Activated CD8-positive, alpha-beta memory T cell treated with anti-CD3 and anti-CD28 coated beads, Interleukin-2, amount 50 U/mL, for 24 hours (primary cell): ENCODE data around the gene THSD4.
"Not testable (repeated sequence)": the region's sequence is repeated elsewhere in the genome, so short reads cannot be mapped to it uniquely, and the experiment has no call there.

Source experiments
- DNase-seq: peaks from one replicate; pipeline ENCODE4 v3.0.0-alpha.2; 2020; ENCODE audit errors: extremely low read depth

Gene THSD4

DNA sequence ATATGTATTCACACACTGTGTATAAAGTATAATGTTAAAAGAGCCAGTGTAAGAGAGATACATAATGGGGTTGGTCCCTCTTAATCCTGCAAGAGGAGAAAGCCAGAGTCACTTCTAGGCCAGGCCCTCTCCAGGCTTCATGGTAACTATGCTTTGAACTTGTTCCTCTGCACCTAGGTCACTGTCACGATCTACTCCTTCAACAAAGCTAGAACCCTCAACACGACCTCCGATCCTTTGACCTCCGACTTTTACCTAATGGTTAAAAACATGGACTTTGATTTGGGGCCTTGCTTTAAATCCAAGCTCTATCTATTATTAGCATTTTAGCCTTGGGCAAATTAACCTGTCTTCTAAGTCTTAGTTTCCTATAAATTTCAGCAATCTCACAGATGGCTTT is 541.2 kb downstream of the THSD4 start:
- no peak for DNase-seq

DNA sequence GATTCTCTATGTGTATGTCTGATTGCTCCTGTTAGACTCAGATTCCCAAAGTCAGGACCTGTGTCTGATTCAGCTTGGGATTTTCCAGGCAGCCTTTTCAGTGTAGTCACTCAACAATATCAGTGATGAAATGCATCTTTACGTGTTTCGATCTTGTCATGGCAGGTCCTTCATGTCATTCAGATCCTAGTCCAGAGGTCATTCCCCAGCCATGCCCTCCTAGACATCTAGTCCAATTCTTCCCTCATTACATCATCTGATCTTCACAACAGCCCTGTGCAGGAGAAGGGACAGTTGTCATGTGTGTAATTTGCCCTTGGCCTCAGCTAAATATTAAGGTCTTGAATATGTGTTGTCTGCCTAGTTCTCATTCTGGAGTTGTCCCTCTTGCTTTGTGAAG is 541.9 kb downstream of the THSD4 start:
- DNase-seq, result no peak

DNA sequence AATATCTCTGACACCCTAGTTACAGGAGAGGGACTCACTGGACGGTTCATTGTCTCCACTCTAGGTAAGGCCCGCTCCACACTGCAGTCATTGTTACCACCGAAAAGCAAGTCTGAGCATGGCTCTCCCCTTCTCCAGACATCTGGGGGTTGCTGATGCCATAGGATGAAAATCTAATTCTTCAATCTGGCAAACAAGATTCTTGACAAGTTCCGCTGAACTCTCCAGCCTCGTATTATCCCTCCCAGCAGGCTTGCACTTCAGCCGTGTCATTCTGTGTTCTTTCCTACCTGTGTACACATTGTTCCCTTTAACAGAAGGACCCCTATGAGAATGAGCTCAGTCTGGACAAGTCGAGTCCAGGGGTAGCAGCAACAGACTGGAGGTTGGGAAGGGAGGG is 542.8 kb downstream of the THSD4 start:
- DNase-seq, result no peak

- DNase-seq, result no peak
These were observed 543.8 kb downstream of the THSD4 start for GRCh38 chr15:71658827-71659729.

DNA sequence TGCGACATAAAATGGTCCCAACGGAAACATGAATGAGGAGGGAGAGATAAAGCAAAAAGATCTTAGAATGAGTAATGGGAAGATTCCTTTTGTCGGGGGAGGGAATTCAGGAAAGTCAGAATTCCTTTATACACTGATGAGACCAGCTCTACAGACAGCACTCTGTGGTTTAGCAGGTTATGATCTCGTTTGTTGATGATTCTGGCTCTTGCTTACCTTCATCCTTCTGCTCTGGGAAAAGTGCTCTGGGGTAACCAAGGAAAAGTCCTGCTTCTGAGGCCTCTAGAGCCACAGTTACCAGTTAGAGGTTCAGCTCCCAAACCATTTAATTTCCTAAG is 544.4 kb downstream of the THSD4 start:
- DNase-seq, result no peak

DNA sequence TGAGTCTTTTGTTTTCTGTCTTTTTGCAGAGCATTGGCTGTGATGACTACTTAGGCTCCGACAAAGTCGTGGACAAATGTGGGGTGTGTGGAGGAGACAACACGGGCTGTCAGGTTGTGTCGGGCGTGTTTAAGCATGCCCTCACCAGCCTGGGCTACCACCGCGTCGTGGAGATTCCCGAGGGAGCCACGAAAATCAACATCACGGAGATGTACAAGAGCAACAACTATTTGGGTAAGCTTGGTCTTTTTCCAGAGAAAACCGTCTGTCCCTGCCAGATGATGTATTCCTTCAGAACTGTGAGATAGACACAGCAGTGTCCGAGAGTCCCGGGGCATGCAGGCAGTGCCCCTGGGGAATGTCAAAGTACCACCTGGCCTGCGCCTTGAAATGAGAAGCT is 545.2 kb downstream of the THSD4 start:
- no peak for DNase-seq

DNA sequence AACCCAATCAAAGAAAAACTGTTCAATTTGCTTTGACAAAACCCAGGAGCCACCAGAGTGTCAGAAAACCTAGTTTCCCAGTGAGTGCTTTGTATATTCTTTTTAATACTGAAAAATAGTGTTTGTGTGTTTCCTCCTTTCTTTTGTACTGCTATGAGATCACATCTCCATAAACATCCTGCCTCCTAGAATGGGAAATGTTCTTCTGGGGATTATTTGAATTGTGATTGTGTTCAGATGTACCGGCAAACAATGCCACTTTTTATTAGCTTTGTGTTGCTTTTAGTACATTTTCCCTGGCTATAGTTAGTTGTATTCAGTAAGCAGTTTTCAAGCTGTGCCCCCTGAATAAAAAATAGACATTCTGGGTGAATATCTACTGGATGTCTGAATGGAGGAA is 547.0 kb downstream of the THSD4 start:
- DNase-seq, result no peak

GRCh38 chr15:71664622-71665021 is 549.4 kb downstream of the THSD4 start:
- no peak for DNase-seq

DNA sequence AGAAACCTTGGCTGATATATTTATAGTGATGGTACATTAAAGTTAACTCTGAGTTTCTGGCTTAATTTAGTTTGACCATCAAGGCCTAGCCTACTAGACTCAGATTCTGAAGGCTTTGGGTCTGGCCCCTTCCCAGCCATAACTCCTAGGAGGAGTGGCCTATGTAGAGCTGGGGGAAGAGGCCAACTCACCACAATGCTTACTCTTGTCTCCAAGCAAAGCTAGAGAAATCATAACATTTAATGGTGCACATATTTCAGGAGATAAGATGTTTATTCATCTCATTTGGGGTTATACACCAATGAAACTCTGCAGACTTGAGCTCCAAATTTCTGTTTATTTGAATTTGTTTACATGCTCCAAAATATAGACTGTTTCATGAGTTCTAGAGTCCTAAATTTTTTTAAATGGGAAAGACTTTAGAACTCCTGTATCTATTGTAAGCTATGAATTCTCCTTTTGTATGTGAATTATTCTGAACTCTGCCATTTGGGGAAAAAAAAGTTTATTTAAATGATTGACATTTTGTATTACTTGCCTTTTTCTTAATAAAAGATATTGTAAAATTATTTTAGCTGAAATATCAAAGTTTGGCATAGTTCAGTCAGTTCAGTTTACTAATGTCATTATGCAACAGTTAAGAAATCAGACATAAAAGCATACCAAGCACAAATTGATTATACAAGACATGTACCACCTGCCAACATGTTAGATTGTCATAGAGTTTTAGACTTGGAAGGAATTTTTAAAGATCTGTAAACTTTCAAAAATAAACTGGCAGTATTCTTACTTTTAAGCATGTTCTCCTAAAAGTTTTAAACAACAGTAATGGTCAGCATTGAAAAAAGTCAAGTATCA is 551.7 kb downstream of the THSD4 start:
- no peak for DNase-seq

DNA sequence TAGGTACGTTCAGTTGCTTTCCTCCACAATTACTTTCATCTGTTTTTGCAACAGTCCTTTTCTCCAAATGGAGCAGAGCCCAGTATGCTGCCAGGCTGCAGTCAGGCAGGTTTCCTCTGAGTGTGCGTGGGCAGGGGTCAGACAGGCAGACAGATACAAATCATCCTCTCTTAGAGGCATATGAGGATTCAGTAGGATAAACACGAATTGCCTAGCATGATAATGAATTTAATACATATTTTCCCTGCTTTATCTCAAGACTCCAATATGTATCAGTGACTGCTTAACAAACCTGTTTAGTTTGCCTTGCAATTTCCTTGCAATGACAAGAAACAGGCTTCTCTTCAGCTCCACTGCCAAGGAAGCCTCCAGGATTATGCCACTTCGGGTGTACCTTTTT is 554.4 kb downstream of the THSD4 start:
- DNase-seq, result no peak

DNA sequence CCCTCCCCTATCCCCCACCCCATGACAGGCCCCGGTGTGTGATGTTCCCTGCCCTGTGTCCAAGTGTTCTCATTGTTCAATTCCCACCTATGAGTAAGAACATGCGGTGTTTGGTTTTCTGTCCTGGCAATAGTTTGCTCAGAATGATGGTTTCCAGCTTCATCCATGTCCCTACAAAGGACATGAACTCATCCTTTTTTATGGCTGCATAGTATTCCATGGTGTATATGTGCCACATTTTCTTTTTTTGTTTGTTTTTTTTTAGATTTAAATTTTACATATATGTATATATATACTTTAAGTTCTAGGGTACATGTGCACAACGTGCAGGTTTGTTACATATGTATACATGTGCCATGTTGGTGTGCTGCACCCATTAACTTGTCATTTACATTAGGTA is 555.0 kb downstream of the THSD4 start:
- DNase-seq, result not testable (repeated sequence)

DNA sequence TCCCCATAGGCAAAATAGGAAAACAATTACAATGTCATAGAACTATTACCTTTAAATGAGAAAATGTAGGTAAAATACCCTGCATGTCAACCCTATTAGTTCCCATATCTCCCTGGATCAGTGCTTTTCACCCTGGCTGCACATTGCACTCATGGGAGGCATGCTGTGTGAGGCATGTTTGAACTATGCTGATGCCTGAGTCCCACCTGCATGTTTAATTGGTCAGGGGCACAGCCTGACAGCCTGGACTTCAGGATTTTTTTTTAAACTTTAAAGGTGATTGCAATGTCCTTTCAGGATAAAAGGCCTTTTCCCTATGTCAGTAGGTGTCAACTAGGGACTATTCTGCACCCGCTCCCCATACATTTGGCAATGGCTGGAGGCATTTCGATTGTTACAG is 559.1 kb downstream of the THSD4 start:
- no peak for DNase-seq

DNA sequence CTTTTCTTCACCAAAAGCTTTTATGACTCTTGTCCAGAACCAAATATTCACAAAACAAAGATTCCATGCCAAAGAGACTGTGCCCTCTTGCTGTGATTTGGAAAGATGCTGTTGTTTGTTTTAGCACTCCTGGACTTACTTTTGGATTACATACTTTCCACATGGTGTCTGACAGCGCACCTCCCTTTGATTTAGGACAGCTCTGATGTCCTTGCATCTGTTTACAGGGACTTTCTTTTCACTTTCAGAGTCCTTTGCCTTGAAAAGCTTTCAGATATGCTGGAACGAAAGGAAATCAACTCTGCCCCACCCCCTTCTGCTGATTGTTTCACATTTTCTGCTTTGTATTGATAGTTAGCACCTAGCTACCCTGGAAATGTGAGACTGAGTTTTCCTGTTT is 562.1 kb downstream of the THSD4 start:
- DNase-seq, result no peak

- no peak for DNase-seq
These were observed 562.5 kb downstream of the THSD4 start for GRCh38 chr15:71677766-71678165.

DNA sequence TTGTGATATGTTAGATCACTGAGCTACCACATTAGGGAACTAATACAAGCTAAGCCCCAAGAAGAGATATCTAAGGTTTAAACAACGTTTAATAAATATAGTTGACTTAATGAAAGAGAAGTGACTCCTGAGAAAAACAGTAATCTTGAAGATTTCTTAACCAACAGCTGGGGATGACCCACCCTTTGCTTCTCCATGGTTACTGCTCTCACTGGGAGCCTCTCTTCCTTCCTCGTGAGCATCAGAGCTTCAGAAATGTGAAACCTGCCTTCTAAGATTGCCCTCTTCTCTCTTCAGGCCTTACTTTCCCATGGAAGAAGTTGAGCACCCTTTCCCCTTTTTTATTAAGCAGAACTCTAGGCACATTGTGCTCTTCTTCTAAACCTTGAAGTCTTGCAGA is 562.9 kb downstream of the THSD4 start:
- DNase-seq, result no peak

DNA sequence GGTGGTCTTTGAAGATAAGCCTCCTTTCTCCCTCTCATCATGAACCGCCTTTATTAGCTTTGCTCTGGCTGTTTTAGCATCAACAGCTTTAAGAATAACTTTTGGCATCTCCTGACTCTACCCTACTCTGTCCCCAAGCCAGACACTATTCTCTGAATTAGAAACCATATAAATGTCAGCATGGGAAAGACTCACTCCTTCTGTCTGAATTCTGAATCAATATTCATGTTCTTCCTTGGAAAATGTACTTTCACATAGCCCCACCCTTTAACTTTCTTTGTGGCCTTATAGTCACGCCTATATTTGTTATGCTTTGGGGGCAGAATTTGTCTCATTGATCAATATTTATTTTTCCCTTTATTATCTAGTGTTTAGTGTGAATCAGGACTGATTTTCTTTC is 563.3 kb downstream of the THSD4 start:
- DNase-seq, result no peak

GRCh38 chr15:71679223-71679792 is 564.0 kb downstream of the THSD4 start:
- DNase-seq, result no peak

DNA sequence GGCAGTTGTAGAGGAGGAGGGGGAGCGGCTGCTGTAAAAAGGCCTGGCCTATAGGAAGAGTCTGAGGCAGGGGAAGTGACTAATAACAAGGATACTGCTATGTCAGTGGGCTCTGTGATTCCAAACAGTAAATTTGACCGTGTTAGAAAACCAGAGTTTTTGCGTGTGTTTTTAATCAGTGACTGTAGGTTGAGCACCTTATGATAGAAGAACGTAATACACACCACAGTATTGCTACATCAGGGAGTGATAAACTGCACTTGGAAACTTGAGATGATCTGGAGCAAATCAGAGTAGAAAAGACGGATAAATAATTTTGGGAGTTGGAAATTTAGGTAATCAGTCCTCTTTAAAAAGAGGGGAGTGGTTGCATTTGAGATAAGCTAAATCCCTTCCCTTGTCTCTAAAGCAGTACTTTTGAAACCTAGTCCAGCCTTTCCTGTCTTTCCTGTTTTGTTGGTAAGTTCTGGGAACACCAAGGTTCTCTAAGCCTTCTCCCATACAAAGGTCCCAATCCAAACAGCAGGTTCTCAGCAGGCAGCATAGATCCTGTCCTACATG is 564.6 kb downstream of the THSD4 start:
- no peak for DNase-seq

DNA sequence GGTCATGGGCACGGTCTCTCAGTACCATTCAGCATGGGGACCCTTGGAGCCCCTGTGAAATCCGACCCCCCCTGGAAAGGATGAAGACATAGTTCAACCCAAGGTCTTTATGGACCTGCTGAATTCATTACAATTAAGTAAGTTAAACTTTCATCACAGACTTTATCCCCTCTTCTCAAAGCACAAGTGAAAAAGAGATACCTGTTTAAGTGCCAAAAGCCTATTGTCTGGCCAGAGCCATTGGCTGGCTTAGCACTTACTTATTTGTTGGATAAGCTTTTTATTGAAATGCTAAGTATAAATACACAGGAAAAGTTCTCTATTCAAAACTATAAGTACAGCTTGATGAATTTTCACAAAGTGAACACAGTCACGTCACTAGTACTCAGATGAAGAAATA is 566.7 kb downstream of the THSD4 start:
- DNase-seq, result no peak

GRCh38 chr15:71683411-71684274 is 568.4 kb downstream of the THSD4 start:
- DNase-seq, result no peak

GRCh38 chr15:71685420-71685993 is 570.2 kb downstream of the THSD4 start:
- no peak for DNase-seq
